ENCODE data around the gene DAPL1. TPM values are rescaled to one million over a fixed set of nuclear protein-coding genes. Genes with fewer than 3 reads are reported as not detected.

Gene DAPL1
- total RNA-seq, 4 donors from 2014 or later, result 2.6 TPM; not detected in 3

DNA sequence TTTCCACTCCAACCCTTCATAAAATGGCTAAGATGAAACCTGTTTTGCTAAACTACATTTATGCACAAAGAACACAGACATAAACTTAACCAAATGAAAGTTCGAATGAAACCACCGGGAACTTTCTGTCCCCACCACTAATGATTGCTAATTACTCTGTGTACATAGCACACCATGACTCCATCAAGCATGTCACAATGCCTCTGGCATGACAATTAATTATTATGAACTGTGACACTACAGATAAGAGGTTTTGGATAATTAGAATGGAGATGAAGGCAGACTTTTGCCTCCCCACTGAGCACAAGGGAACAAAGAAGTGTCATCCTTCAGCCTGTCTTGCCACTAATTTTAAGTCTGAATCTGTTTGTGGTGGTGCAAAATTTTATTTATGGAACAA, 1.5 kb downstream of the DAPL1 start:
- WGBS, 2 donors, result 71 to 79% methylated on average over 2 of the region's 2 CpGs
- no peaks in the 10 kb centered on the region for H3K4me1 ChIP-seq
- no peaks in the 10 kb centered on the region for H3K36me3 ChIP-seq
- no peak overlapping the region for H3K4me3 ChIP-seq
- TF ChIP-seq, protein P1, sequence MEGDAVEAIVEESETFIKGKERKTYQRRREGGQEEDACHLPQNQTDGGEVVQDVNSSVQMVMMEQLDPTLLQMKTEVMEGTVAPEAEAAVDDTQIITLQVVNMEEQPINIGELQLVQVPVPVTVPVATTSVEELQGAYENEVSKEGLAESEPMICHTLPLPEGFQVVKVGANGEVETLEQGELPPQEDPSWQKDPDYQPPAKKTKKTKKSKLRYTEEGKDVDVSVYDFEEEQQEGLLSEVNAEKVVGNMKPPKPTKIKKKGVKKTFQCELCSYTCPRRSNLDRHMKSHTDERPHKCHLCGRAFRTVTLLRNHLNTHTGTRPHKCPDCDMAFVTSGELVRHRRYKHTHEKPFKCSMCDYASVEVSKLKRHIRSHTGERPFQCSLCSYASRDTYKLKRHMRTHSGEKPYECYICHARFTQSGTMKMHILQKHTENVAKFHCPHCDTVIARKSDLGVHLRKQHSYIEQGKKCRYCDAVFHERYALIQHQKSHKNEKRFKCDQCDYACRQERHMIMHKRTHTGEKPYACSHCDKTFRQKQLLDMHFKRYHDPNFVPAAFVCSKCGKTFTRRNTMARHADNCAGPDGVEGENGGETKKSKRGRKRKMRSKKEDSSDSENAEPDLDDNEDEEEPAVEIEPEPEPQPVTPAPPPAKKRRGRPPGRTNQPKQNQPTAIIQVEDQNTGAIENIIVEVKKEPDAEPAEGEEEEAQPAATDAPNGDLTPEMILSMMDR (IDR thresholded peaks at IDR 0.05), result no peak
- TF ChIP-seq POLR2A (IDR thresholded peaks at IDR 0.05) (no peak), EP300 (IDR thresholded peaks at IDR 0.05) (no peak)
- no peaks in the 10 kb centered on the region for H3K27me3 ChIP-seq
- H3K9me3 ChIP-seq, result no peaks in the 10 kb centered on the region
- DNase-seq (ENCODE audit: low spot score in 2 of 2), result no peak
- no peak overlapping the region for H3K27ac ChIP-seq

GRCh38 chr2:158797963-158798700, 3.0 kb downstream of the DAPL1 start:
- no peak for DNase-seq (ENCODE audit: low spot score in 2 of 2)
- H3K4me1 ChIP-seq, result no peaks in the 10 kb centered on the region
- 86 to 89% methylated on average over 6 of the region's 6 CpGs for WGBS, 2 donors
- H3K27ac ChIP-seq, result no peak overlapping the region
- no peaks in the 10 kb centered on the region for H3K9me3 ChIP-seq
- TF ChIP-seq, protein P1 (IDR thresholded peaks at IDR 0.05), result no peak
- TF ChIP-seq POLR2A (IDR thresholded peaks at IDR 0.05), result no peak
- TF ChIP-seq EP300 (IDR thresholded peaks at IDR 0.05), result no peak
- H3K4me3 ChIP-seq, result no peak overlapping the region
- no peaks in the 10 kb centered on the region for H3K27me3 ChIP-seq
- H3K36me3 ChIP-seq, result no peaks in the 10 kb centered on the region

- no peak for DNase-seq (ENCODE audit: low spot score in 2 of 2)
- WGBS, 2 donors, result 93 to 95% methylated on average over 2 of the region's 2 CpGs
- Histone ChIP-seq H3K27ac (no peak overlapping the region), H3K27me3 (no peaks in the 10 kb centered on the region), H3K4me3 (no peak overlapping the region), H3K4me1 (no peaks in the 10 kb centered on the region), H3K36me3 (no peaks in the 10 kb centered on the region), H3K9me3 (no peaks in the 10 kb centered on the region)
- no peak for TF ChIP-seq POLR2A (IDR thresholded peaks at IDR 0.05)
- TF ChIP-seq, protein P1 (IDR thresholded peaks at IDR 0.05), result no peak
- no peak for TF ChIP-seq EP300 (IDR thresholded peaks at IDR 0.05)
Measured at GRCh38 chr2:158799181-158799580, 4.1 kb downstream of the DAPL1 start.

GRCh38 chr2:158803506-158803905, 8.4 kb downstream of the DAPL1 start:
- TF ChIP-seq POLR2A (IDR thresholded peaks at IDR 0.05) (no peak), EP300 (IDR thresholded peaks at IDR 0.05) (no peak)
- TF ChIP-seq, protein P1 (IDR thresholded peaks at IDR 0.05), result no peak
- DNase-seq (ENCODE audit: low spot score in 2 of 2), result no peak
- 64 to 76% methylated on average over 2 of the region's 2 CpGs for WGBS, 2 donors
- no peaks in the 10 kb centered on the region for H3K36me3 ChIP-seq
- H3K9me3 ChIP-seq, result no peaks in the 10 kb centered on the region
- H3K27me3 ChIP-seq, result no peaks in the 10 kb centered on the region
- H3K27ac ChIP-seq, result no peak overlapping the region
- no peak overlapping the region for H3K4me3 ChIP-seq
- no peaks in the 10 kb centered on the region for H3K4me1 ChIP-seq

DNA sequence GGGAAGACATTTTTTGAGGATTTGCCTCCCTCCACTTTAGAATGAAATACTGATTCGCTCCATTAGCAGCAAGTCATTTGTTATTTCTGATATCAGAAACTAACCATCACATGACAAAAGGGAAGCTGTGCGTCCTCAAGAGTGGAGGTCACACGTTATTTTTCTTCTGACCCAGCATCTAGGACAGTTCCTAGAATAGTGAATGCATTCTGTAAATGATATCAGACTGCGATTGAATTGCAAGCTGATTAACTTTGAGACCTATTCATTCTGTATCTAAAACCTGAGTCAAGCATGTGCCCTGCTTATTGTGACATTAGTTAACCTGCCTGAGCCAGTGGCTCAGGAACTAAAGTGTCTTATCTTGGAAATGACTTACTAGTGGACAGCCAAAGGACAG, 10.1 kb downstream of the DAPL1 start:
- no peak for TF ChIP-seq POLR2A (IDR thresholded peaks at IDR 0.05)
- TF ChIP-seq, protein P1 (IDR thresholded peaks at IDR 0.05), result no peak
- TF ChIP-seq EP300 (IDR thresholded peaks at IDR 0.05), result no peak
- 77 to 81% methylated on average over 4 of the region's 4 CpGs for WGBS, 2 donors
- no peaks in the 10 kb centered on the region for H3K4me1 ChIP-seq
- H3K36me3 ChIP-seq, result no peaks in the 10 kb centered on the region
- no peaks in the 10 kb centered on the region for H3K9me3 ChIP-seq
- H3K27ac ChIP-seq, result no peak overlapping the region
- no peak overlapping the region for H3K4me3 ChIP-seq
- no peak for DNase-seq (ENCODE audit: low spot score in 2 of 2)
- H3K27me3 ChIP-seq, result no peaks in the 10 kb centered on the region
